Measurements from ENCODE around the gene LNP1. TPM values are rescaled to one million over a fixed set of nuclear protein-coding genes. Genes with fewer than 3 reads are reported as not detected.
"Not testable (repeated sequence)": the region's sequence is repeated elsewhere in the genome, so short reads cannot be mapped to it uniquely, and the experiment has no call there.

The LNP1 gene, protein sequence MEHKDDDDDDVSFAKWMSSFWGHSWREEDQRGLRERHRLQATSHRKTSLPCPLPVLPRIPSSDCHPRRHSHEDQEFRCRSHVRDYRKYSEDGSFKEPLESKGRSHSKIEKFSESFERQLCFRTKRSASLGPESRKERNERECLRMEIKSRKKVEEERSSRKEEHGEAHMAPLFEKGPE
- 1.6 TPM for total RNA-seq

DNA sequence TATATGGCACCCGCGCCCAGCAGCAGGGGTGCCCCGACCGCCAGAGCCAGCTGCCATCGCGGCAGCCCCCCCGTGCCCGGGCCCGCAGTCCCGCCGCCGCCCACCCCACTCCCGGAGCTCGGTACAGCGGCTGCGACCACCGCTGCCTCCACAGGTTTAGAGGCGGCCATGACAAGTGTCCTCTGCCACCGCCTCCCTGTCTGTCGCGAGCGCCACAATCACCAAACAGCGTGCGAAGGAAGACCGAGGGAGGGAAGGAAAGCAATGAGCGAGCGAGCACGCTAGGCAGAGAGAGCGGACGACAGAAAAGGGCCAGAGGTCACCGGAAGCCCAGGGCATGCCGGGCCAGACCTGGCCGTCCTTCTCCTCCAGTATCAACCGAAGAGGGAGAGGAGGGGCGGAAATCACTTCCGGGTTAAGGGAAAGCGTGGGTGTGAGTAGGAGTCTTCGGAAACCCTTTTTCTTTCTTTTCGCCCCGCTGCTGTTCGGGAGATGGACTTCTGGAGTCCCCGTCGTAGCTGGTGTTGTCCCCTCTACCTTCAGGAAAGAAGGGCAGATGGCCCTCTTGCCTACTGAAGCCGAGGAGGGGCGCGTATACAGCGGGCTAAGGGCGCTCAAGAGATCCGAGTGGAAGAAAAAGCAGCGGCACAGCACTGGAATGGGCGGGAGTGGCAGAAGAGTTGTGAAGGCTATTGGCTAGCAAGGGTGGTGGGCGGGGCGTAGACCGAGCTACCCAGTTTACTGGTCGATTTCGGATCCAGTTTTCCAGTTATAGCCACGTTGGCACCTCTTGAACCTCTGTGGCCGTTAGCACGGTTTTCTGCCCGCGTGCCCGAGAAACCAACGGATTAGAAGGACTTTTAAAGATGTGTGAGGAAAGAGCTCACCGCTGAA, at the start of gene LNP1, which contains the start of gene TOMM70:
LNP1 (plus strand) TSS at position 760 of the 894 bp plus-strand sequence. CDS start 28,191 bp downstream, outside the sequence.
TOMM70 (minus strand) TSS at position 310 of the 894 bp plus-strand sequence; CDS start at position 170, 140 bp downstream.
- DNase-seq (ENCODE audit: low read depth in 2 of 3, low spot score in 2 of 3), result peak; percentile 87 to 96 (median 95)

- not testable (repeated sequence) for DNase-seq (ENCODE audit: low read depth in 2 of 3, low spot score in 2 of 3)
Observed at GRCh38 chr3:100351770-100352169, 49.6 kb upstream of the LNP1 start.

- no peak for DNase-seq (ENCODE audit: low read depth in 2 of 3, low spot score in 2 of 3)
Observed at GRCh38 chr3:100352296-100353231, 48.8 kb upstream of the LNP1 start.

- peak in 2 of 3 donors; percentile 79 to 80 for DNase-seq (ENCODE audit: low read depth in 2 of 3, low spot score in 2 of 3)
Observed at GRCh38 chr3:100354850-100355249, 46.5 kb upstream of the LNP1 start.

GRCh38 chr3:100358413-100358812, 42.9 kb upstream of the LNP1 start:
- no peak for DNase-seq (ENCODE audit: low read depth in 2 of 3, low spot score in 2 of 3)

DNA sequence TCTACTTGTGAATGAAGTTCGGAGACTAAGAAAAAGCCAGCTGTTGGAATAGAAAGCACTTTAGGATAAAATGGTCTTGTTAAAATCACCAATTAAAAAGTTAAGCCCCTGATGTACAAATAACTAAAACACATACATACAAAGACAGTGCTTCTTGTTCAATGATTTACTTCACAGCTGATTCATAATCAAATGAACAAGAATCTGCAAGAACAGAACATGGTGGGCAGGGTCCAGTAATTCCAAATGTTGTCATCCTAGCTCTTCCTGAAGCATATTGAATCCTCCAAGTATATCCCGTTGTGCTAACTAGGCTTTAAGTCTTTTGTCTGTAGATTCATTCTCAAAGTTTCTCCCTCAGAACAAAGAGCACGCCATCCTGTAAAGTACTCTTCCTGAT, 42.3 kb upstream of the LNP1 start:
- DNase-seq (ENCODE audit: low read depth in 2 of 3, low spot score in 2 of 3), result no peak

DNA sequence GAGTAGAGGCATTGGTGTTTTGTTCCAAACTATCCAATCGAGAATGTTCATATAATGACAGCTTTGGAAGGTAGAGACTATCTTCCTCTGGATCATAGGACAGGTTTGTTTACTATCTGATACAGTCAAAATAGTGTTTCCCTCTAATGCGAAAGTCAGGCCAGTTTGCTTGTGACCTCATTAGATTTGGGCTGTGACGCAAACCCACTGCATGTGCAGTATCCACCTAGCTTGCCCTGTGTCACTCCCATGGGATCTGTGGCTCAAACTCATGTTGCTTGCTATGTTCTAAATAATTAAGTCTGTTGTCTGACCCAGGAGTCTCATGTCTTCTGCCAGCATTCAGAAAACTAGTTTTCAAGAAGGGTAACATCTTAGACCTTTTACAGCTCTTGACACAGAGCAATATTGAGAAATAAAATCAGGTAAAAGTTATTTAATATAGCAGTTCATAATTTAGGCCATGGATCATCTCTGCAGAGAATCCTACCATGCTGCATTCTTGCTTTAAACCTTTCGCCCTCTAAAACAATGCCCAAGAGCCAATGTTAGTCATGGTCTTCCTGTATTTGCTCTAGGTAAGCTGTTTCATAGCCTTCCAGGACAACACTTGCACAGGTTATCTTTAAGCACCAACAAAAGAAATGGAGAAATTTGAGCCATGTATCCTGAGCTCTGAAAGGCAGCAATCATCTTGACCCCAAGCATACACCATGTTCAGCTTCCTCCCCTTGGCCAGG, 40.4 kb upstream of the LNP1 start:
- no peak for DNase-seq (ENCODE audit: low read depth in 2 of 3, low spot score in 2 of 3)

DNA sequence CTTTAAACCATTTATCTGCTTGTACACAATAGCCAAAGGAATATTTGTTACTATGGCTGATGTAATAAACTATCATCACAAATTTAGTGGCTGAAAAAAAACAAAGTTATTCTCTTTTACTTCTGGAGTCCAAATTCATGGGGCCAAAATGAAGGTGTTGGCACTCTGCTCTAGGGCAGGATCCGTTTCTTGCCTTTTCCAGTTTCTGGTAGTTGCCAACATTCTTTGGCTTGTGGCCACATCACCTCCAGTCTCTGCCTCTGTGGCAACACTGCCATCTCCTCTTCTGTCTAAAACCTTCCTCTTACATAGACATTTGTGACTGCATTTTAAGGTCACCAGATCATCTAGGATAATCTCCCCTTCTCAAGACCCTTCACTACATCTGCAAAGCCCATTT, 39.4 kb upstream of the LNP1 start:
- DNase-seq (ENCODE audit: low read depth in 2 of 3, low spot score in 2 of 3), result no peak

DNA sequence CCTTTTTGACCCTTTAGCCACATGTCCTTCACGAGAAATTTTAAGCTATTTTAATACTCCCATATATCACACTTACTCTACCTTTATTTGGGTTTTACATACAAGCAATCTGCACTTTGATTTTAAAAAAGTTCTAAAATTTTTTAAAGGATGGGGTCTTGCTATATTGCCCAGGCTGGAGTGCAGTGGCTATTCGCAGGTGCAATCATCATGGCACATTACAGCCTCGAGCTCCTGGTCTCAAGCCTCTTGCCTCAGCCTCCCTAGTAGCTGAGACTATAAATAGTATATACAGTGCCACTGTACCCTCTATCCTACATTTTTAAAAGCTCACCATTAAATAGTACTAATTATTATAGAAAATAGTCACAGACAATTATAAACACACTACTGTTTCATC, 36.9 kb upstream of the LNP1 start:
- no peak for DNase-seq (ENCODE audit: low read depth in 2 of 3, low spot score in 2 of 3)

DNA sequence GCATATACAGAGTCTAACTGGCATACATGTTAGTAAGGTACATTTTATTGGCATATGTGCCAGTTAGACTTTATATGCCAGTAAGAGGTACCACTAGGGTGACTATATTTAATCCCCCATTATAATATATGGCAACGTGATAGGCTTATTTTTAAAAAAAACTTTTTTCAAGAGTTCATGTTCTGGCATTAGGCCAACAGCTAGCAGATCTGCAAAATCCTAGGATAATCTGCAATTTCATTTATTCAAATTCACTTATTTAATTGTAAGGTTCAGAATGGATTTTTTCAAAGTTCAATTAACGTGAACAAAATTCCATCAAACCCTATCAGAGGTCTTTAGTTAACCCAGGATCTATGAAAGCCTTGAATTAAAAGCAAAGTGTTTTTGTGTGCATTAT, 34.9 kb upstream of the LNP1 start:
- no peak for DNase-seq (ENCODE audit: low read depth in 2 of 3, low spot score in 2 of 3)

DNA sequence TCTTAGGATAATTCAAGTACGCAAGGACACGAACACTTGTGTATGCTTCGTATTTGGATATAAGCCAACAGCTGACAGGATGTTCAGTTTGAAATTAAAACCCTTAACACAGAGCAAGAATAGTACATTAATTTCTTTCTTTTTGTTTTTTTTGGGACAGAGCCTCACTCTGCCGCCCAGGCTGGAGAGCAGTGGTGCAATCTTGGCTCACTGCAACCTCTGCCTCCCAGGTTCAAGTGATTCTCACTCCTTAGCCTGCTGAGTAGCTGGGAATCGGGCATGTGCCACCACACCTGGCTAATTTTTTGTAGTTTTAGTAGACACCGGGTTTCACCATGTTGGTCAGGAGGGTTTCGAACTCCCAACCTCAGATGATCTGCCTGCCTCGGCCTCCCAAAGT, 32.9 kb upstream of the LNP1 start:
- DNase-seq (ENCODE audit: low read depth in 2 of 3, low spot score in 2 of 3), result no peak

GRCh38 chr3:100370756-100371155, 30.6 kb upstream of the LNP1 start:
- DNase-seq (ENCODE audit: low read depth in 2 of 3, low spot score in 2 of 3), result no peak

DNA sequence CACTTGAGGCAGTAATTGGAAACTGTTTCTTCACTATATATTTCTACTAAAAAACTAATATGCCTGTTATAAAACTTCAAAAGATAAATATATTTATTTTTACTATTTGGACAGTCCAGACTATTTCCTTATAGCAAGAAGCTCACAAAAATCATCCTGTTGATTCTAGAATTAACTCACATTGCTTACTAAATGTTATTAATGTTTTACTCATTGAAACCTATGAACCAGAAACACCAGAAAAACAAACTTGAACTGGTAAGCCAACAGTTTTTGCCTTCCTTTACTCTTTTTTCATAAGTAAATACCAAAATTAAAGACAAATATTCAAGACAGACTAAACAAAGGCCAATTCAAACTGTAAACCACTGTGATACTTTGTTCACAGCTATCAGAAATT, 26.8 kb upstream of the LNP1 start:
- no peak for DNase-seq (ENCODE audit: low read depth in 2 of 3, low spot score in 2 of 3)

DNA sequence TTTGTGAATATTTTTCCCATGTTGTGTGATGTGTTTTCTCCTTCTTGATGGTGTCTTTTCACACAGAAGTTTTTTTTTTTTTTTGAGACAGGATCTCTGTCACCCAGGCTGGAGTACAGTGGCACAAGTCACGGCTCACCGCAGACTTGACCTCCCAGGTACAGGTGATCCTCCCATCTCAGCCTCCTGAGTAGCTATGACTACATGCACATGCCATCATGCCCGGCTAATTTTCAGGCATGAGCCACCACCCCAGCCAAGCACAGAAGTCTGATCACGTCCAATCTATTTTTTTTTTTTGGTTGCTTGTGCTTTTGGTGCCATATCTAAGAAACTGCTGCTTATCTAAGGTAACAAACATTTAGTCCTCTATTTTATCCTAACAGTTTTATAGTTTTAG, 25.0 kb upstream of the LNP1 start:
- no peak for DNase-seq (ENCODE audit: low read depth in 2 of 3, low spot score in 2 of 3)

GRCh38 chr3:100384733-100385525, 16.4 kb upstream of the LNP1 start:
- no peak for DNase-seq (ENCODE audit: low read depth in 2 of 3, low spot score in 2 of 3)

- no peak for DNase-seq (ENCODE audit: low read depth in 2 of 3, low spot score in 2 of 3)
Observed at GRCh38 chr3:100386437-100387074, 14.8 kb upstream of the LNP1 start.

DNA sequence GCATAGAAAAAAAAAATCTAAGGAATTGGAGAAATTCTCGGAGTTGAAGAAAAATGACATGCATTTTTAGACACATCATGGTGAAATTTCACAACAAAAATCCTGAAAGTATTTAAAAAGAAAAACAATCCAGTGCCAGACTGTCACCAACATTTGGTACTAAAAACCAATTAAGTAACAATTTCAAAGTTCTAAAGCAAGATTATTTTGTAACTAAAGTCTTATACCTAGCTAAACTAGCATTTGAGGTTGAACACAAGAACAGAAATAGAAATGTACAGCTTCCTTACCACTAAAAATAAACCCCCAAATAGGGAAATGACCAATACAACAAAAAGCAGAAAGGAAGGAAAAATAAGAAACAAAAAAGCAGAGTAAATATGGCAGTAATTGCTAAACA, 12.3 kb upstream of the LNP1 start:
- no peak for DNase-seq (ENCODE audit: low read depth in 2 of 3, low spot score in 2 of 3)

GRCh38 chr3:100395679-100396431, 5.5 kb upstream of the LNP1 start:
- no peak for DNase-seq (ENCODE audit: low read depth in 2 of 3, low spot score in 2 of 3)
